HL-60 (cell line): Measurements from ENCODE around the gene LIPC.

ENCODE experiments used
- DNase-seq, 2 experiments: peaks; one replicate each; pipeline ENCODE4 v3.0.0-alpha.2; 2010 to 2020; ENCODE audit warnings: low read depth in 1 of 2, low spot score in 1 of 2
- H3K27ac ChIP-seq: fragments of 250-450 bp; sonication (Bioruptor Pico); replicated peaks from 2 replicates; pipeline ENCODE4 v1.5.1; 2020; ENCODE audit warnings: mild to moderate bottlenecking, moderate library complexity
- H3K27me3 ChIP-seq: fragments of 250-450 bp; sonication (Bioruptor Pico); 2 replicates; pipeline ENCODE4 v1.5.1; 2021; ENCODE audit warnings: mild to moderate bottlenecking, moderate library complexity; ENCODE audit not compliant: insufficient read depth, poor library complexity, severe bottlenecking
- H3K4me3 ChIP-seq: replicated peaks from 2 replicates; pipeline ENCODE4 v1.5.1; 2011; ENCODE audit warnings: mild to moderate bottlenecking, control low read depth, low read length; ENCODE audit not compliant: insufficient read depth
- GABPA ChIP-seq: IDR thresholded peaks from 2 replicates; pipeline ENCODE4 v1.6.1; 2012; ENCODE audit warnings: low read depth
- POLR2AphosphoS5 ChIP-seq: IDR thresholded peaks from 2 replicates; pipeline ENCODE4 v1.6.1; 2012; ENCODE audit warnings: low read depth
- REST ChIP-seq: IDR thresholded peaks from 2 replicates; pipeline ENCODE4 v1.6.1; 2012; ENCODE audit warnings: low read depth; ENCODE audit not compliant: insufficient replicate concordance
- SPI1 ChIP-seq: IDR thresholded peaks from 2 replicates; pipeline ENCODE4 v1.6.1; 2012; ENCODE audit warnings: low read depth, mild to moderate bottlenecking, borderline replicate concordance
- TF ChIP-seq, protein P1 (sequence below): IDR thresholded peaks from one replicate; pipeline ENCODE4 v1.5.1; 2011; ENCODE audit warnings: low read length, control low read depth, inconsistent platforms; ENCODE audit not compliant: insufficient read depth

Gene LIPC

DNA sequence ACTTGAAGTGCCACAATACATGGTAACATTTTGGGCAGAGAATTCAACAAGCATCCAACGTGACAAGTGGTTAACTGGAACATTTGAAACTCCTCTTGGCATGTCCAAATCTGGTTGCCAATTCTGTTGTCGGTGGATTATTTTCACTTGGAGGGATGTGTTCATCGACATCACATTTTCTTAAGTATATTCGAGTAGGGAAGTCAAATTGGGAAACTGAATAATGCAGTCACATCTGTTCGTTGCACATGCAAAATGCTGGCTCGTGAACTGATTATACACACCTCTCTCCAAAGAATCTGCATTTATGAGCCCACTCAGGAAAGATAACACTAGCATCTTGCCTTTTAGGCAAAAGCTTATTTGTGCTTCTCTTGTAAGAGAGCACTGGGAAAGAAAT lies 139.7 kb downstream of the LIPC start:
- no peak overlapping the region for H3K27ac ChIP-seq

DNA sequence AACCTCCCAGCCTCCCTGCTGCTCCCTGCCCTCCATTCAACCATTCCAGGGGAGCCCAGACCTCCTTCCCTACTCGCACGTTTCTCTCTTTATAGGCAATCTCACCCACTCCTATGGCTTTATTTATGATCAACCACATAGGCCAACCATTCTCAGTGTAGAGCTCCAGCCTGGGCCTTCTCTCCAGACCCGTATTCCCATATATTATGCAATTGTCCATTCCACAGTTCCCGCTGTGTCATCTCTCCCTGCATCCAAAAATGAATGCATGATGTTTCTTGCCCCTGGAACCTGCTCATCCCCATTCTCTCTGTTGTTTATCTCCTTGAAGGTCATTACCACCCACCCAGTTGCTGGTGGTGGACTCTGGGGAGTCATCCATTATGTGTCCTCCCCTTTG lies 140.7 kb downstream of the LIPC start:
- no peak for DNase-seq
- no peak for TF ChIP-seq SPI1
- no peak for TF ChIP-seq POLR2AphosphoS5
- TF ChIP-seq, protein P1, sequence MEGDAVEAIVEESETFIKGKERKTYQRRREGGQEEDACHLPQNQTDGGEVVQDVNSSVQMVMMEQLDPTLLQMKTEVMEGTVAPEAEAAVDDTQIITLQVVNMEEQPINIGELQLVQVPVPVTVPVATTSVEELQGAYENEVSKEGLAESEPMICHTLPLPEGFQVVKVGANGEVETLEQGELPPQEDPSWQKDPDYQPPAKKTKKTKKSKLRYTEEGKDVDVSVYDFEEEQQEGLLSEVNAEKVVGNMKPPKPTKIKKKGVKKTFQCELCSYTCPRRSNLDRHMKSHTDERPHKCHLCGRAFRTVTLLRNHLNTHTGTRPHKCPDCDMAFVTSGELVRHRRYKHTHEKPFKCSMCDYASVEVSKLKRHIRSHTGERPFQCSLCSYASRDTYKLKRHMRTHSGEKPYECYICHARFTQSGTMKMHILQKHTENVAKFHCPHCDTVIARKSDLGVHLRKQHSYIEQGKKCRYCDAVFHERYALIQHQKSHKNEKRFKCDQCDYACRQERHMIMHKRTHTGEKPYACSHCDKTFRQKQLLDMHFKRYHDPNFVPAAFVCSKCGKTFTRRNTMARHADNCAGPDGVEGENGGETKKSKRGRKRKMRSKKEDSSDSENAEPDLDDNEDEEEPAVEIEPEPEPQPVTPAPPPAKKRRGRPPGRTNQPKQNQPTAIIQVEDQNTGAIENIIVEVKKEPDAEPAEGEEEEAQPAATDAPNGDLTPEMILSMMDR = no peak
- TF ChIP-seq GABPA = no peak
- no peak for TF ChIP-seq REST
- Histone ChIP-seq H3K27ac (no peak overlapping the region), H3K27me3 (no peaks in the 10 kb centered on the region), H3K4me3 (no peak overlapping the region)

More for the DNA sequence above, 139.7 kb downstream of the LIPC start:
- DNase-seq = no peak
- H3K4me3 ChIP-seq = no peak overlapping the region
- no peaks in the 10 kb centered on the region for H3K27me3 ChIP-seq
- TF ChIP-seq, protein P1 = no peak
- TF ChIP-seq GABPA (no peak), SPI1 (no peak), REST (no peak), POLR2AphosphoS5 (no peak)

- DNase-seq = no peak
- no peaks in the 10 kb centered on the region for H3K27me3 ChIP-seq
- TF ChIP-seq POLR2AphosphoS5 (no peak), SPI1 (no peak), REST (no peak)
- TF ChIP-seq, protein P1 = no peak
- H3K4me3 ChIP-seq = no peak overlapping the region
- no peak overlapping the region for H3K27ac ChIP-seq
Observed at GRCh38 chr15:58573270-58573669, 141.5 kb downstream of the LIPC start.
